NCI-H1436 (cell line): ENCODE data around the gene SNCB.

Experiments
- DNase-seq: peaks from one replicate; lab custom pipeline; 2025; lab: John Stamatoyannopoulos, UW

The SNCB gene

DNA sequence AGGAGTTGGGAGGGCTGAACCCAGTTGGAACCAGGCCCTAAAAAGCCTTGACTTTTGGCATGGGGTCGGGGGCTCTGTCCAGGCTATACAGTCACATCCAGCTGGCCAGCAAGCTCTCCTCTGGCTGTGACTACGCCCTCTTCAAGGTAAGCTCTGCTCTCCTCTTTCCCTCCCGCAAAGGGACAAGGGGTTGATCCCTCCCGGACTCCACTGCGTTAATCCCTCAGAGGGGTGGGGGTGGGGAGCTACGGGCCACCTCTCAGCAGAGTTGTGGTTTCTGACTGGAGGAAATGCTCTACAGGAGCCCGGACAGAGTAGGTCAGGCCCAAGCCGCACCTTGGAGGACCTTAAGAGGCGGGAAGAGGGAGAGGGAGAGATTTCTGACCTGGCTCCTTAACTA is 14.0 kb upstream of the SNCB start:
- DNase-seq = no peak

GRCh38 chr5:176643491-176644219 is 13.3 kb upstream of the SNCB start:
- DNase-seq = no peak

DNA sequence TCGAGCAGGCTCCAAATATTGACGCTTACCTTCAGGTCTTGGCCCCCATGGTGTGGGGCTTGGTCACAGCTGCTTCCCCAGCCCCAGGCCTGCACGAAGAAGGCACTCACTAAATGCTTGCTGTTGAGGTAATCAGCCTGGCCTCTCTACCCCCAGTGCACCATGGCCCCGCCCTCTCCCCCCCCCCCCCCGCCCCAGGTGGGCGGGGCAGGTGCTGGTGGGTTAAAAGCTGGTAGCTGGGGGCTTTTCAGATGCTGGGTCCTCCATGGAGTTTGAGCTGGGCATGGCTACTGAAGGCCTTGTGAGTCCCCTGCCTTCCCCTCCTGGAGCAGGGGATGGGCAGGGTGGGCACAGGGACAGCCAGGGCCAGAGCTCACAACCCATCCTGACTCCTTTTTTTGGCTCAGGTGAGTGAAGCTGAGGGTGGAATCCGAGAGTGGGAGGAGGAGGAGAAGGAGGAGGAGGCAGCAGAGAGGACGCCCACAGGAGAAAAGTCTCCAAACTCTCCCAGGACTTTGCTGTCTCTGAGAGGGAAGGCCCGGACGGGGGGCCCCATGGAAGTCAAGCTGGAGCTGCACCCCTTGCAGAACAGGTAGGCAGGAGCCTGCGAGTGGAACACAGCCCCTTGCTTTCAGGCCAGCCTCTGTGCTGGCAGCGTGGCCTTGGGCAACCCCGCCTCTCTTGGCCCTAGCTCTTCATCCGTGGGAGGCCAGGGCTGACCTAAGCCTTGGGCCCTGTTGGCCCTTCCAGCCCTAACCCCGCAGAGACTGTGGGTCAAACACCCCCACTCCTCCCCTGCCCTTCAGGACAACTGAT is 12.5 kb upstream of the SNCB start:
- DNase-seq = no peak

DNA sequence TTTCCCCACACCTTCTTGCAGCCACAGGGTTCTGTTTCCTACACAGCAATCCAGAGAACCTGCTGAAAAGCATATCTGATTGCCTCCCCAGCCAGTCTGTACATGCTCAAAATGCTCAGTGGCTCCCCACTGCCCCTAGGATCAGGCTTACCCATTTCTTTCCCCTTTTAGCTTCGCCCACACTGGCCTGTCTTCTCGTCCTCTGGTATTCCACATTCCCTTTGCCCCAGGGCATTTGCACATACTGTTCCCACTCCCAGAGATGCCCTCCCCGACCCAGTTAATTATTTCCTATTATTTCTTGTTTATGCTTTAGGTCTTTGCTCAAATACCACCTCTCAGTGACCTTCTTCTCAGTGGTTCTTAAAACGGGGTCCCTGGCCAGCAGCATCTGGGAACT is 10.3 kb upstream of the SNCB start:
- DNase-seq = no peak

GRCh38 chr5:176639981-176640380 is 9.6 kb upstream of the SNCB start:
- no peak for DNase-seq

- DNase-seq = no peak
Observed at GRCh38 chr5:176639208-176639607, 8.9 kb upstream of the SNCB start.

DNA sequence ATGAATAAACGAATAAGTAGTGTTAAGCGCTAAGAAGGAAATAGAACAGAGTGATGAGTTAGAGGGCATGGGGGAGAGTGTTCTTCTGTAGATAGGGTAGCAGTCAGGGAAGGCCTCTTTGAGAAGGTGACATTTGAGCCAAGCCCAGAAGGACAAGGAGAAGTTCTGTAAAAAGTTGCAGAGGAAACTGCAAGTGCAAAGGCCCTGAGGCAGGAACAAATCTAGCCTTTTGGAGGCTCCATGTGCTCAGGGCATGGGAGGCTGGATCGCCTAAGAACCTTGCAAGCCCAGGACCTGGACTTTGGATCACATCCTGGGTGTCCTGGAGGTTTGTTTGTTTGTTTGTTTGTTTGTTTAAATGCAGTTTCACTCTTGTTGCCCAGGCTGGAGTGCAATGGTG is 8.1 kb upstream of the SNCB start:
- DNase-seq = no peak

DNA sequence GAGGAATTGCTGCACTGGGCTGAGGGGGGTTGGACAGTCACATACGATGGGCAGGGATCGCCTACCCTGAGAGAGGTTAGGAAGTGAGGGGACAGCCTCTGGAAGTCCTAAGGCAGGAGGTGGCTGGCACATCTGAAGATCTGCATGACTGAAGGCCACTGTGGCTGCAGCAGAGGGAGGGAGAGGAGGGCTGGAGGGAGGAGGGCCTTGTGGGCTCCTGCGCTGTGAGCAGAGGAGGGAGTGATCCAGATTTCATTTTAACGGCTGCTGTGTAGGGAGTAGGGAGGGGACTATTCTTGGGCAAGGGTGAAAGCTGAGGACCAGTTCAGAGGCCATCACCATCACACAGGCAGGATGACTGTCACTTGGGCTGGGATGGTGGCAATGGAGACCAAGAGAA is 7.2 kb upstream of the SNCB start:
- DNase-seq = no peak

DNA sequence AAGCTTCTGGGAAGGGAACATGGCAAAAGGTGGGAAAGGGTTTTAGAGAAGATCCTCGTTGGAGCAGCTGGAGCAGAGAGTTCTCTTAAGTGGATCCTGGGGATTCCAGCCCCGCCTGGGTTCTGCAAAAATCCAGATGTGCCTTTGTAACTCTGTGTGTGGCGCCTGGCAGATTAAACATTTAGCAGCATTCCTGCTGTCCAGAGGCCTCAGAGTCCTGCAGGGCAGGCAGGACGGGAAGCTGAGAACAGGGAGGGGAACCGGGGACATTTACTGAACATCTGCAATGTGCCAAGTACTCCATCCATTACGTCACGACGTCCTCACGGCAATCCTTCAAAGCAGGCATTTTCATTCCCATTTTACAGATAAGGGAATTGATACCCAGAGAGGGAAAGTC is 6.1 kb upstream of the SNCB start:
- DNase-seq = no peak

DNA sequence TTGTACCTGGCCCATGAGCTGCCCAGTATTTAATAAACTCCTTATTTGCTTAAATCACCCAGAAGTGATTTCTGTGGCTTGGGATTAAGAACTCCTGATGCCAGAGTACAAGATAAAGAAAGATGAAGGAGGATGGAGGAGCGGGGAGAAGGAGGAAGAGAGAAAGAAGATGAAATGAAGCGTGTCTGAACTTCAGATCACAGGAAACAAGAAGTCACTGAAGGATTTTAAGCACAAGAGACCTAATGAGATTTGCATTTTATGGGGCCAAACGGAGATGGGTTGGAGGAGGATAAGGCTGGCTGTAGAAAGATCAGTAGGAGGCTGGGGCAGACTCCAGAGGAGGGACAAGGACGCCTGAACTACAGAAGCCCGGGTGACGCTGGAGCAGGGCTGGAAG is 3.3 kb upstream of the SNCB start:
- no peak for DNase-seq

- DNase-seq = no peak
Observed at GRCh38 chr5:176632745-176633144, 2.4 kb upstream of the SNCB start.

GRCh38 chr5:176631383-176632200 is 1.3 kb upstream of the SNCB start:
- no peak for DNase-seq

DNA sequence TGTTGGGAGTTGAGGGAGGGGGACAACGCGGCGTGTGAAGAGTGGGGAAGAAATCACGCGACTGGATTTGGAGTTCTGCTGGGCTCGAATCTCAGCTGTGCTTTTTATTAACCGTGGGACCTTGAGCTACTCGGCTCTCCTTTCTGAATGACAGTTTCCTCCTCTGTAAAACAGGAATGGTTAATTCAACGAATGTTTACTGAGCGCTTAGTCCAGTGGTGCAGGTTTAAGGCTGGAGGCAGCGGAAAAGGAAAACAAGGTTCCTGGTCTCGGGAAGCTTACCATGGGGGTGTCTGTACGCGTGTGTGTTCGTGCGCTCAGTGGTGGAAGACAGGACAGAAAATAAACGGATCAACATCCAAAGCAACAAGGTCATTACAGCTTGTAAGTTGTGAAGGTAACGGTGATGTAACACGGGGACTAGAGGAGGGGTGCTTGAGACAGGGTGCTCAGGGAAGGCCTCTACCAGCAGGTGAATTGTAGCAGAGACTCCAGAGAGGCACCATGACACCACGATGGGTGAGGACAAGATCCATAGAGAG is 418 bp upstream of the SNCB start:
- no peak for DNase-seq

- DNase-seq = no peak
Observed at GRCh38 chr5:176629317-176629852, 949 bp downstream of the SNCB start.

DNA sequence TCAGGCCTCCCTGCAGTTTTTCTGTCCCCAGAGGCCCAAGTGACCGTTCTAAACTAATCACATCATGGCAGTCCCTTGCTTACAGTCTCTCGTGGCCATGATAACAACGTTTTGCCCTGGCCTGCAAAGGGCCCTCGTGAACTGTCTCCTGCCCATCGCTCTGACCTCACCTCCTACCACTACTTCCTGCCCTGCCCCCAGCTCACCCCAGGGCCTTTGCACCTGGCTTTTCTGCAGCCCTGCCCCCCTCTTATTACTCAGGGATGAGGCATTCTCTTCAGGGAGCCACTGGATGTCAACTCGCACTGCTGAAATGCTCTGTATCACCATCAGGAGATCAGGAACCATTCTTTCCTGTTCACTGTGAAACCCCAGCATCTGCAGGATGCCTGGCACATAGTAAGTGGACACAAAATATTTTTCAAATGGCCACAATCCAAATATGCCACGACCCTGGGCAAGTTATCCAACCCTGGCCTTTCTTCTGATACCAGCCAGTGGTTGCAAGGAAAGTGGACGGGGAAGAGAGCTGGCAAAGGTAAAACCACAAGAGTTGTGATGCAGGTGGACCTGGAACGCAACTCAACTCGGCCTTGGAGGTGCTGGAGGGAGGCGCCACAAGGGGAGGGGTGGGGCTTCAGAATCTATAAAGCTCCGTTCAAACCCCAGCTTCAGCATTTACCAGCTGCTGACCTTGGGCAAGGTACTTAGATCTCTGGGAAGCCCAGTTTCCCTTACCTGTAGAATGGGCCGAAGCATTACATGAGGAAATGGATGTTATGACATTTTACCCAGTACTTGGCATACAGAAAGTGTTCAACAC is 1.7 kb downstream of the SNCB start:
- no peak for DNase-seq

GRCh38 chr5:176627582-176627981 is 2.8 kb downstream of the SNCB start:
- DNase-seq = no peak

- DNase-seq = no peak
Observed at GRCh38 chr5:176626876-176627236, 3.5 kb downstream of the SNCB start.

- DNase-seq = no peak
Observed at GRCh38 chr5:176625966-176626875, 4.1 kb downstream of the SNCB start.

GRCh38 chr5:176625512-176625911 is 4.8 kb downstream of the SNCB start:
- DNase-seq = no peak

DNA sequence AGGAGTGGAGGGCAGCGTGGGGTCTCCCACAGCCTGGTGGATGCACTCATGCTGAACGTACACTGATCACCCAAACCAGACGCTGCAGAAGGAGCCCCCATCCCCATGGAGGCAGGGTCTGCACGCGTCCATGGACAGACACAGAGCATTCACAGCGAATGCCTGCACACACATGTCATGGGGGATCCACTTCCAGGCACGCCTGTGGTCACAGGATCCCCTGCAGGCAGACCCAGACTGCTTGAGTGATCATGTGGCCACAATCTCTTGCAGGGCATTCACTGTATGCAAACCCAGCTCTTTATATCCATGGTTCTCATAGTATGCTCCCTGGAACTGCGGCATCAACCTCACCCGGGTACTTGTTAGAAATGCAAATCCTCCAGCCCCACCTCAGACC is 5.4 kb downstream of the SNCB start:
- DNase-seq = no peak
